OCI-M2 (cell line): ENCODE data around the gene KLHL40.

ENCODE experiments used
- DNase-seq: peaks from one replicate; lab custom pipeline; 2025; ENCODE audit not compliant: unreplicated experiment; lab: John Stamatoyannopoulos, UW

The KLHL40 gene

DNA sequence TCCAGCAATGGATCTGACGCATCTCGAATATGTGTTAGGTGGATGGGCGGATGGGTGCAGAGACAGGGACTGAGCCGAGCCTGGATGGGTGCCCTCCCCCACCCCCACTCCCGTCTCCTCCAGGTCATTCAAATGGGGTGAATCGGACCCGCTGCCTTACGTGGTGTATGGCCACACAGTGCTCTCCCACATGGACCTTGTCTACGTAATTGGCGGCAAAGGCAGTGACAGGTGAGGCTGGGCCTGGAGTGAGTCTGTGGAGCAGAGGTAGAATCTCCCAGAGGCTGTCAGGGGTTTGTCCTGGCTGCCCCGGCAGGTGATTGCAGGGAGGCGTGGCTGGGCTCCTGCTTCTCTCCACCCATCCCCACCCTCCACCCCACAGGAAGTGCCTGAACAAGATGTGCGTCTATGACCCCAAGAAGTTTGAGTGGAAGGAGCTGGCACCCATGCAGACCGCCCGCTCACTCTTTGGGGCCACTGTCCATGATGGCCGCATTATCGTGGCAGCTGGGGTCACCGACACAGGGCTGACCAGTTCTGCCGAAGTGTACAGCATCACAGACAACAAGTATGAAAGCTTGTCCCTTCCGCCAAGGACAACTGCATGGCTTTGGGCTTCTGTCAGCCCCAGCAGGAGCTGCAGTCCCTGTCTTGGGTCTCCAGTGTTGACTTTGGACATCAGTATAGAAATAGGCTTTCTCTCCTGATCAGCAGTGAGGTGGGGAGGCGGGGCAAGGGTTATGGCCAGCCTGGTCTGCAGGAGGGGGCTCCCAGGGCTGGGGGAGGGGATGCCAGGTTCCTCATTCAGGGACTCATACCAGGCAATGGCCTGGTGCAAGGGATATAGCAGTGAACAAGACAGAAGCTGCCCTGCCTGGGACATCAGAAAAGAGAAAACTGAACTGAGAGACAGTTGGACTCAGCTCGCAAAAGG, 3.4 kb downstream of the KLHL40 start:
- no peak for DNase-seq

DNA sequence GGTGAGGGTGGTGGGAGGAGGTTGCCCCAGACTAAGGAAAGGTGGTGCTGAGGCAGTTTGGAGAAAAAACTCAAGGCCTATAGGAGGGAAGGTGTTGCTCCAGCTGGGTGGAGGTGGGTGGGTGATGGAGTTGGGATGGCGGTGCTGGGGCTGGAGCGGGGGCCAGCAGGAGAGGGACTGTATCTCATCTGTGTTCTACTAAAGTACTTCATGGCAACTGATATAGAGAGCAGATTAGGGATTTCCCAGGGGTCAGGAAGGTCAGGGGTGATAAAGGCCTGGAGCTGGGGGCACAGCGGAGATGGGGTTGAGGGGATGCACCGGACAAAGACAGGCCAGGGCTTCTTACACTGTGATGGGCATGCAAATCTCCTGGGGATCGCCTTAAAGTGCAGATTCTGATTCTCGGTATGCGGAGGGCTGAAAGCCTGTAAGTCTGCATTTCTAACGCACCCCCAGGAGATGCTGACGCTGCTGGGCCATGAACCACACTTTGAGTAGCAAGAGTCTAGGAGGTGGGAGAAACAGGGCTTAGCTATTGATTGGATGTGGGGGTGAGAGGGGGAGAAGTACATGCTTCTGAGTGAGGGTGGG, 4.2 kb downstream of the KLHL40 start:
- no peak for DNase-seq

DNA sequence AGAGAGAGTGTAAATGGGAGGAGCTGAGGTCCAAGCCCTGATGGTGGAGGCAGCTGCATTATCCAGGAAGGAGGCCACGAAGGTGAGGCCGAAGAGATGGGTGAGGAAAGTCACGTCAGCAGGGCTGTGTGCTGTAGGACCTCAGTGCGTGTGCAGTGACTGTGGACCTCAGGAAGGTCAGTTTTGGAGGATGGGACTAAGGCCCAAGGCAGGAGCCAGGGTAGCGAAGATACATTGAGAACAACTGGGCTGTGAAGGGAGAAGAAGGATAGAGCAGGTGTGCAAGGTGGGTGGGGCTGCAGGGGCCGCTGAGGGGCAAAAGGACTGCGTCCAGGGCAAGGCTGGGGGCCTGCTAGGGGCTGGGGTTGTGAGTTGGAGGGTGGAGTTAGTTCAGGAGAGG, 4.9 kb downstream of the KLHL40 start:
- DNase-seq: no peak

DNA sequence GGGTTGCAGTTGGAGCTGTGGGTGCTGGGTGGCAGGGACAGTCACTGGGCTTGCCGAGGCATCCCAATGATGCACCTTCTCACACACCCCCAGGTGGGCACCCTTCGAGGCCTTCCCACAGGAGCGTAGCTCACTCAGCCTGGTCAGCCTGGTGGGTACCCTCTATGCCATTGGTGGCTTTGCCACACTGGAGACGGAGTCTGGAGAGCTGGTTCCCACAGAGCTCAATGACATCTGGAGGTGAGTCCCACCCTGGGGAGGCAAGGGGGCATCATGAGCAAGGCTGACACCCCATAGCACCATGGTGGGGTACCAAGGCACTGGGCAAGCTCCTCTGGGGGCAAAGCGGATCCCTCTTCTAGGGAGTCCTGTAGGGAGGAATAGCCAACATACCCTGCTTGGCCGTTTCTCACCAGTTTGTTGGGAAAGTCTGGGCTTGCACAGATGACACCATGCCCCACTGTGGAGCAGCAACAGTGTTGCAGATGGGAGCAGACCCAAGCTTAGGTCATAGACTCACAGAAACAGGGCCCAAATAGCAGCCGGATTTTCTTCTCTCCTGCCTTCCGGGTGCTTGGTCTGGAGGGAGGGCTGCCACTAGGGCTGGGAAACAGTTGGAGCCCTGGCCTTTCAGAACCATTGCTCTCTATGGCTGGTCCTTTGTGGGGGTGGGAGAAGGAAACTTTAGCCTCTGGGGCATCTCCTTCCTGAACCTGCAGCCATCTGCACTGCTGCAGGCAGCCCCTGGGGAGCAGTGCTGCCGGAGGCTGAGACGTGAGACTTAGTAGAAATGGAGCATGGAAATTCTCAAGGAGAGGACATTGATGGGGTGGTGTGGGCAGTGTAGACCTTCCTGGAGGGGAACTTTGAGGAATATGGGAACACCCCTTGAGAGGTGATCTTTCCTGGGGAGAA, 5.7 kb downstream of the KLHL40 start:
- DNase-seq: no peak

DNA sequence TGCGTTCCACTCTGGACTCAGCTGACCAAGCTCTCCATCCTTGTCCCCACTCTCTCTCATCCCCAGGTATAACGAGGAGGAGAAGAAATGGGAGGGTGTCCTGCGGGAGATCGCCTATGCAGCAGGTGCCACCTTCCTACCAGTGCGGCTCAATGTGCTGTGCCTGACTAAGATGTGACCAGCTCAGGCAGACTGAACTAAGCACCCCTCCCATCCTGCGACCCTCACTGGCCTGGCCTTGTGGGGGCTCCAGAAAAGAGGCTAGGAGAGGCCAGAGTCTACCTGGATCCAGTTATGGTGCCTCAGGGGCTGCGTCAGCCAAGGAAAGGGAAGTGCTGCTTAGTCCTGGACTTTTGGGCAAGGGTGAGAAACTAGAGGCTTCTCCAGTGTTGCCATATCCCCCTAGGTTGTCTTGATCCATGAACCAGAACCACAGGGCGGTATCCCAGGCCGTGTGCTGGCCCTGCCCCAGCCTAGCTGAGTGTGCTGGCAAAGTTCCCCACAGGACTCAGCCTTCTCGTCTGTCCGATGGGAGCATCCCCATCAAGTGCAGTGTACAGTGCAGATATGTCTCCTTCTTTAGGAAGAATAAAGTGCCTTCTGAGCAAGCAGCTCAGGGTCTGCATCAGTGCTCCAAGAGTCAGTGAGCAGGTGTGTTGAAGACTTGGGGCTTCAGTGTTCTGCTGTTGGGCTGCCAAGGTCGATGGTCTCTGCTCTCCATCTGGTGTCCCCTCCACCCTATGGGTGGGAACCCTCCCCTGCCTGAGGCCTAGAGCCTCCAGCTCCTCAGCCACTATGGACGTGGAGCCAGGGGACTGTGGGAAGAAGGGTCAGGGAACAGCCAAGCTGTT, 6.7 kb downstream of the KLHL40 start:
- no peak for DNase-seq

DNA sequence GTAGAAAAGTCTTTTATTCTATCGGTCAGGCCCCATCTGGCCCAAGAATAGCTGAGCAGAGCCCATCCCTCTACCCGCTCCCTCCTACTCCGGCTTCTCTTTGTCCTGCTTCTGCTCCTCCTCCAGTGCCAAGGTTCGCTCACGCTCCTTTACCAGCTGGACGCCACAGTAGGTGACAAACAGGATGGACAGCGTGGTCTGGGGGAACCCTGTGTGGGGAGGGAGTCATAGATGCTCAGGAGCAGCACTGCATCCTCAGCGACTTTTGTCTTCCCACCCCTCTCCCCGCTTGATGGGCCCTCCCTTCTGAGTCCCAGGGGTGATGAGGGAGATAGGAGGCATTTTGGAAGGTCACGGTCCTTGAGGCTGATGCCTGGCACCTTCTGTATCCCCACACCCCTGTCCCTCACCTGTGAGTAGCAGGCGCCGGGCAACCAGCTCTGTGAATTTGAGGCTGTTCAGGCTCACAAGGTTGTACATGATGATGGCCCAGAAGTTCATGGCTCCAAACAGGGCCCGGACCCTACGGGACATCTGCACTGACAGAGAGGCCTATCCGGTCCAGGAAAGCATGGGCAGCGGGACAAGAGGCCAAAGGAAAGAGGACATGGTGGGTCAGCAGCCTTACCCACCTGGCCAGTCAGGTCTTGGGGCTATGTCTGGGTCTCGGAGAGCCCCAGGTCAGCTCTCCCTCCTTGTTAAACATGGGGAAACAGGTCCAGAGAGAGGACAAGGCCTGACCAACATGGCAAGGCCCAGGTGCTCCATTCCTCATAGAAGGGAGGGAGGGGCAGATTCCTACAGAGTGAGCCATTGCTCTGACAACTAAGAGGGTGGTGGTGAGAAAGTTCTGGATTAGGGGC, 7.6 kb downstream of the KLHL40 start:
- no peak for DNase-seq

DNA sequence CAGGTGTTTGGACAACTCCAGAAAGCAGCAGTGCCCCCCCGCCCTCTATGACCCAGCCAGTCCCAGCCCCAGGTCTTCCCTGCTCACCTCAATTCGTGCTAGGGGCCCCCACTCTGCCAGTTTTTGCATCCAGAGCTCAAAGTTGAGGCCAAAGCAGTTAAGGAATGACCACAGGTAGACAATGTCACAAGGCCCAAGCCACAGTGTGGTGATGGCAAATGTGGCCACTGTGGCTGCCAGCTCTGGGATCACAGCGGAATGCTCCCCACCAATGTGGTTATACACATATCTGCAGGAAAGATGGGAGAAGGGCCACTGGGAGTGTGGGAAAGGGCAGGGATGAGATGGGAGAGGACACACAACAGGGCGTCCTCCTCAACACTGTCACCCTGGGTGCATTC, 8.2 kb downstream of the KLHL40 start:
- DNase-seq: no peak

DNA sequence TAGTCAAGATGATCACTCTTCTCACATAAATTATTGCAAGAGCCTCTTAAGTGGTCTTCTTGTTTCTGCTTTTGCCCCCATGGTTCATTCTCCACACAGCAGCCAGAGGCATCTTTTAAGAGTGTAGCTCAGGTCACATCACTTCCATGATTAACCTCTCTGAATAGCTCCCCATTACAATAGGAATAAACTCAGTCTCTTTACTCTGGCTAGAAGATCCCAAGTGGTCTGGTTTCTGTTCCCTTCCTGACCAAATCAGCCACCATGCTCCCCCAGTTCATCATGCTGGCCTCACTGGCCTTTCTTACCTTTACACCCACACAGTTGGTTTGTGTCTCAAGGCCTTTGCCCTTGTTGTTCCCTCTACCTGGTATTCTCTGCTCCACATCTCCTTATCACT, 9.0 kb downstream of the KLHL40 start:
- DNase-seq: no peak

DNA sequence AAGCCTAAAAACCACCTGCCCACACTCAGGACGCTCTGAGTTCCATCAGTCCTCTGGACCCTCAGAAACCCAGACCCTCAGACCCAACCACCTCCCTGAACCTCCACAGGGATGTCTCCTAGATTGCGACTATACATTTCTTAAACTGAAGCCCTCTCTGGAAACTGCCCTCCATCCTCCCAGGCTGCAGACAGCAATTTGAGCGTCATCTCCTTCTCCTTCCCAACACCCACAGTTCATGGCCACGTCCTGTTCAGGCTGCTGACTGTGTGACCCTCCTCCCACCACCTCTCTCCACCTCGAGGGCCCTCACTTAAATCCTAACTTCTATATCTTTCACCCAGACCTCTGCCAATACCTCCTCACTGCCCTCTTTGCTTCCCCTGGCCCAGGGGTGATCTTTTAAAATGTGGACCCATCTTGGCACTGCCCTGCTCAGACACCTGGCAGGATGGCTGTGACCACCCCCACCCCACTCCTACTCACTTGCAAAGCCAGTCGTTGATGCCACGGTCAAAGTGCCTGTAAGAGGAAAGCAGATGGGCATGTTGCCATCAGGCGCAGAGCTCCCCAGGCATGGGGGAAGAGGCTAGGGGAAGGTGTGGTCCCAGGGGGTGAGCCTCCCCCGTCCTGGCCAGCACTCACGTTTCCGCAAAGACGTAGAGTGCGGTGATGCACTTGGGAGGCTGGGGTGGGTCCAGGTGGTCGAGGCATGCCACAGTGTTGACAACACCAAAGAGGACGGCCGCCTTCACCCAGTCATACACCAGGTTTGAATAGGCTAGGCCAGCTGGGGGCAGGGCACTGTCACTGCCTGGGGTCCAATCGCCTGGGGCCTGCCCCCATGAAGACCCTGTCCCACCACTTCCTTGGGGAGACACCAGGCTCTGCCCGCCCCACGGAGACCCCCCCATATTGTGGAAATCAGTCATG, 11.3 kb downstream of the KLHL40 start:
- no peak for DNase-seq

DNA sequence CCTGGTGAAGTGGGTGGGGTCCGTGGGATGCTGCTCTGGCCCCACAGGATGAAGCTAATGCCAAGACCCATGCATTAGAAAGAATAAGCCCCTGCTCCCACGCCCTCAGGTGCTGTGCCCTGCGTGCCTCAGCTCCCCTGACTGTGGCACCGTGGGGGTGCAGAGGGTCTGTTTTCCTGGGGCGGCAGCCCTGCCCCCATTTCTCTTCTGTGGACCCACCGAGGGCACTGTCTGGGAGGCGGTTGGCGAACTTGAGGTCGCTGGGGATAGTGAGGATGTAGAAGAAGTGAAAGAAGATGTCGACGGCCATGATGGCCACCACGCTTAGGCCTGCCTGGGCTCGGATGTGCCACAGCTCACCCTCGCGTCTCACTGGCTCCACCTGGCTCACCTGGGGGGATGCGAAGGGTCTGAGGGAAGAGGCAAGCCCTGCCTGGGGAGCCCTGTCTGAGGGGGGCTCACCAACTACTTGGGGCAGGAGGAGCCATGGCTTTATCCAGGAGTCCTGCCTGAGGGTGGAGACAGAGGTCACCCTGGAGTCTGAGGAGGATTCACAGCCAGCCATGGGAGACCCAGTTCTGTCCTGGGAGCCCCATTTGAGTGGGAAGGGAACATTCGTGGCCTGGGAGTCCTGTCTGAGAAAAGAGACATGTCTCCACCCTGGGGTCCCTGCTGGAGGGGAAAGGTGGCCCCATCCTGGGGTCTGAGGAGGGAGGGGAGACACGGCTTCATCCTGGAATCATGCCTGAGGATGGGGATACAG, 12.1 kb downstream of the KLHL40 start:
- DNase-seq: no peak

DNA sequence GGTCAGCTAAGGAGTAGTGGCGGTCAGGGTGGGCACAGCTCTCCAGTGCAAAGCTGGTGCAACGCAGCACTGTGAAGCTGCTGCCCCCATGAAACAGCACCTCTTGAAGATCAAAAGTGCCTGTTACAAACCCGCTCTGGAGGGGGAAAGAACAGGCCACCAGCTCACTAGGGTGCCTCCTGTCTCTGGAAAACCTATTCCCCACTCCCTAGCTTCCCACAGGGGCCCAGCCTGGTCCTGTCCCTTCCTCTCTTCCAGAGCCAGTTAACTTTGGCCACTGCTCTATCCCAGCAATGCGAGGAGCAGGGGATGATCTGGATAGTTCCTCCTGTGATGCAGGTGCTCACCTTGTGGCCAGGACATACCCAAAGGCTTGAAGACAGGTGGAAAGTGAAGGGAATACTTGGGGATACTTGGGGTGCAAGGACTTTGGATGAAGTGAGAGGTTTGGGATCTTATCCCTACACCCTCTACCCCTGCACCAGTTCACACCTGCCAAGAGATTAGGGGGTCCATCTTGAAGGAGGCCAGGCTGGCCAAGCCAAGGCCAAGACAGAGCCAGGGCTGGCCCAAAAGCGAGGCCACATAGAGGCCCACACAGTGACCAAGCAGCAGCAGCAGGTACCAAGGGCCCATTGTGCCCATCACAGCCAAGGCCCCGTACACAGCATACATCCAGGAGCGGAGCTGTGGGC, 13.0 kb downstream of the KLHL40 start:
- DNase-seq: no peak

DNA sequence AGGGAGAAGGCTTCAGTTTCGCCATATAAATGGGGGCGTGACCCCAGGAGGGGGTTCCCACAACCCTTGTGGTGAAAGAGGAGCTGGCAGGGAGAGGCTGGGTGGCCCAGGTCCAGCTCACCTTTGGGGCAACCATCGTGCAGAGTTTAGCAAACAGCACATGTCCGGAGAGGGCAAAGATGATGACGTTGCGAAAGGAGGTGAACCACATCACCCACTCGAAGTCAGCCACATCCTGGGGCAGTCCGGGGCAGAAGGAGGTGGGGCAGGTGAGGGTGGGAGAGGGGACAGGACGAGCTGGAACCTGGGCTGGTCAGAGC, 13.5 kb downstream of the KLHL40 start:
- no peak for DNase-seq

DNA sequence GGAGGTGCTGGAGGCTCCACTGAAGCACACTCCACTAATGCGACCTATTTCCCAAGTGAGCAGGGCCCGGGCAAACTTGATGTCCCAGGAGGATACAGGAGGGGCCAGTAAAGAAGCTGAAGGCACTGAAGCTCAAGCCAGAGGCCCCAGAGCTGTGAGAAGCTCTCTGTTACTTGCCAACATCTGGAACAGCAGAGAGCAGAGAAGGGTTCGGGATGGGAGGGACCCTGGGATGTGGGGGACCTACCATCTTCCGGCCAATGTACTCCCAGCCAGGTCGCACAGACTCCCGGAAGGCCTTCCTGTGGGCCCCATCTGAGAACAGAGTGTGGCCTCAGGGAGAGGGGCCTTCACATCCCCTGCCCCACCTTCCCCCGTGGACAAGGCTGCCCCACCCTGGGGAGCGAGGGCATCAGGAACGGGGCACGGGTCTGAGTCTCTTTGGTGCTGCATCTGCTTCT, 14.2 kb downstream of the KLHL40 start:
- DNase-seq: no peak

DNA sequence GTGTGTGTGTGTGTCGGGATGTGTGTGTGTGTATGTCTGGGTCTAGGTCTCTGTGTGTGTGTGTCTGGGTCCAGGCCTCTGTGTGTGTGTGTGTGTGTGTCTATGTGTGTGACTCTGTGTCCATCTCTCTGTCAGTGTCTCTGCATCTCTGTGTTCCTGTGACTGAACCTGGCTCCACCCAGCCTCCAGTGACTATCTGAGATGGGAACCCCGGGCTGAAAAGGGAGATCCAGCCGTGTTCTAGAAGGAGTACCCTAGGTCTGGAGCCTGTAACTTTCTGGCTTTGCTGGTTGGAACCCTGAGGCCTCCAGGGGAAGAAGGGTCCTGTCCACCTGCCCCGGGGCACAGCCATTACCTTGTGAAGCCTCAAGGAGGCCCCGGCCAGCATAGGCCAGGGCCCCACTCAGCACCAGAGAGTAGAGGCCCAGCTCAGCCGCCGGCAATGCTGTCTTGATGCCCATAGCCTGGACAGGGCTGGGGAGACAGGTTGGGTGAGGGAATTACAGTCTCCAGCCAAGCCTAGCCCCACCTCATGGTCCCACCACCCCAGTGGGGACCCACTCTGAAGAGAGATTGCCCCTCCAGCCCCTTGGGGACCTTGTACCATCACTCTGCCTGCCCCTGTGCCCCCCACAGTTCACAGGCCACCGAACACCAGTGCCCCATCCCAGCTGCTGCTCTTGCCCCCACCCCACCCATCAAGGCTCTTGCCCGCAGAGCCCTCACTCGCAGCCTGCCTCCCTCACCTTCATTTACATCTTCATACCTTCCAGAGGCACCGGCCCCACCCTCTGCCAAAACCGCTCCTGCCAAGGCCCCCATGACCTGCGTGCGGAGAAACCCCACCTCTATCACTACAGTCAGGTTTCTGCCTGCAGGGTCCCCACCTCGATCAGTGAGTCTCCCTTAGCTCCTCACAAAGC, 15.3 kb downstream of the KLHL40 start:
- DNase-seq: no peak

DNA sequence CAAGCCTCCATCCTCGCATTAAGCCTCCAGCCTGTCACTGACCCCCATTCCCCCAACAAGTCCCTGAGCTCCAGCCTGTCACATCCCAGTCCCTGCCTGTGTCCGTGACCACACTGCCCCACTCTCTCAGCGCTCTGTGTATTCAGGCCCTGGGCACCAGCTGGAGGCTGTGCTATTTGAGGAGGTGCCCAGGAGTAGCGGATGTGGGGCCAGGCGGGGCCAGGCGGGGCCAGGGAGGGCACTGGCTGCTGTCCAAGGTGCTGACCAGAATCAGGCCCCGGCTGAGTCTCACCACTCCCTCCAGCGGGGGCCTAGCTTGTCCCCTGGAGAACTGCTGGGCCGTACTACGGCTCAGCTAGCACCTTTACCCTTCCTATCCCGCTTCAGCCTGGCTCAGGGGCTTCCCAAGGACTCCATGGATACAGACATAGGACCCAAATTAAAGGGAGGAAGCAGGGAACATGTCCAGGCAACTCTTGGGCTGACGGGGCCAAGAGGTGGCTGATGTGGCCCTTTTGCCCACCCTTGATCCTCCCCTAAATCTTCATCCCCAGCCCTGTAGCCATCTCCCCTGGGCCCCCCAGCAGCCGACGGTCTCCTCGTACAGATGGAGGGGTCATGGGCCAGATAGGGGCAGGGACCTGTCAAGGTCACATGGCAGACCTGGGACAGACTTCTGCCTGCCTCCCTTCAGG, 16.2 kb downstream of the KLHL40 start:
- peak; percentile 4 for DNase-seq
